Measurements from ENCODE around the gene IMMT. TPM values are rescaled to one million over a fixed set of nuclear protein-coding genes. Genes with fewer than 3 reads are reported as not detected.
"Not testable (repeated sequence)": the region's sequence is repeated elsewhere in the genome, so short reads cannot be mapped to it uniquely, and the experiment has no call there.

The IMMT gene
- total RNA-seq, 5 donors from 2014 or later (not counting 1 experiment from before 2014, with no cell fraction given): 71.0 to 93.5 (median 75.2) TPM

DNA sequence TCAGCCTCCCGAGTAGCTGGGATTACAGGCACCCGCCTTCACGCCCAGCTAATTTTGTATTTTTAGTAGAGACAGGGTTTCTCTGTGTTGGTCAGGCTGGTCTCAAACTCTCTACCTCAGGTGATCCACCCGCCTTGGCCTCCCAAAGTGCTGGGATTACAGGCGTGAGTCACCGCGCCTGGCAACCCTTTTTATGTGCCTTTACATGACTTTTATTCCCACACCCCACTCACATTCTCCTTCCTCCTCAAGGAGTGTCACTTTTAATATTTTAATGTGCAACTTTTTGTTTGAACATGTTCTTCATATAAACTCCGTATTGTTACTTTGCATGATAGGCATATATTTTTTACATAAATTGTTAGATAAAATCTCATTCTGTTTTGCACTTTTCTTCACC, 33.3 kb upstream of the IMMT start:
- peaks cover 2 to 12% of the 10 kb centered on the region in 2 experiments for H3K4me1 ChIP-seq (ENCODE audit: control insufficient read depth in 1 of 2, extremely low read depth in 1 of 2, insufficient read depth in 2 of 2, low read length in 2 of 2)
- H3K4me3 Mint-ChIP-seq; H3K27me3 Mint-ChIP-seq; H3K9me3 Mint-ChIP-seq; DNase-seq; H3K36me3 ChIP-seq (ENCODE audit: control insufficient read depth in 2 of 2, extremely low read depth in 1 of 2, insufficient read depth in 1 of 2, low read length in 1 of 2); ATAC-seq (replicated peaks in 1 of 4); H3K9me3 ChIP-seq; CTCF ChIA-PET; H3K27ac Mint-ChIP-seq; H3K27ac ChIP-seq (ENCODE audit: low read length); H3K4me3 ChIP-seq (ENCODE audit: control insufficient read depth in 1 of 2, extremely low read depth in 1 of 2, low read length in 1 of 2); POLR2A ChIA-PET; H3K36me3 Mint-ChIP-seq: not testable (repeated sequence)
- H3K27me3 ChIP-seq (replicated peaks in 1 of 2; ENCODE audit: control insufficient read depth in 2 of 2, extremely low read depth in 1 of 2, insufficient read depth in 2 of 2, low read length in 1 of 2): peaks cover 0 to 30% of the 10 kb centered on the region in 2 experiments
- no CpG with 5 or more reads among the region's 8 CpGs for WGBS (ENCODE audit: insufficient coverage)
- H3K4me1 Mint-ChIP-seq: peaks cover 10 to 21% (median 20%) of the 10 kb centered on the region in 3 donors

DNA sequence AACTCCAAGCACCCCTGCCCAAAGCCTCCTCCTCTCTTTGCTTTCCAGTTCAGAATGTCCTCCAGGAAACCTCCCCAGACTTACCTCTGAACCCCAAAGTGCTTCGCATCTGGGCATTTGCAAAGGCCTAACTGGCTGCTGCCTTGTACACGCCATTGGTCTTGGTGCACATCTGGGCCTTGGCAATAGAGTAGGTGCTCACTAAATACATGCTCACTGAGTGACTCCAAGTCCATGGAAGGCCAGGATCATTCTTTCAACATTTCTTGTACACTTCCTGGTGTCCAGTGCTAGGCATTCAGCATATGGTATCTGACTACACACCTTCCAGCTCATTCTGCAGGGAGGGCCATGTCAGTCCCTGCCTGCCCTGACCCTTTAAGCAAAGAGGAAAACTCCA, 32.4 kb upstream of the IMMT start:
- Histone ChIP-seq H3K4me3 (ENCODE audit: control insufficient read depth in 1 of 2, extremely low read depth in 1 of 2, low read length in 1 of 2) (no peak overlapping the region), H3K4me1 (ENCODE audit: control insufficient read depth in 1 of 2, extremely low read depth in 1 of 2, insufficient read depth in 2 of 2, low read length in 2 of 2) (peaks cover 2 to 12% of the 10 kb centered on the region in 2 experiments), H3K36me3 (ENCODE audit: control insufficient read depth in 2 of 2, extremely low read depth in 1 of 2, insufficient read depth in 1 of 2, low read length in 1 of 2) (no peaks in the 10 kb centered on the region), H3K27ac (ENCODE audit: low read length) (no peak overlapping the region), H3K27me3 (replicated peaks in 1 of 2; ENCODE audit: control insufficient read depth in 2 of 2, extremely low read depth in 1 of 2, insufficient read depth in 2 of 2, low read length in 1 of 2) (peaks cover 0 to 30% of the 10 kb centered on the region in 2 experiments), H3K9me3 (no peaks in the 10 kb centered on the region)
- WGBS (ENCODE audit: insufficient coverage): 75% methylated on average over 1 of the region's 2 CpGs
- ATAC-seq (replicated peaks in 1 of 4): no peak
- POLR2A ChIA-PET: no interaction called here
- Mint-ChIP-seq H3K36me3 (no peaks in the 10 kb centered on the region), H3K27ac (peak overlapping the region in 1 of 2 donors; percentile 28), H3K9me3 (no peaks in the 10 kb centered on the region), H3K4me3 (no peak overlapping the region), H3K27me3 (no peaks in the 10 kb centered on the region), H3K4me1 (peaks cover 10 to 21% (median 20%) of the 10 kb centered on the region in 3 donors)
- no peak for DNase-seq
- CTCF ChIA-PET: no interaction called here

DNA sequence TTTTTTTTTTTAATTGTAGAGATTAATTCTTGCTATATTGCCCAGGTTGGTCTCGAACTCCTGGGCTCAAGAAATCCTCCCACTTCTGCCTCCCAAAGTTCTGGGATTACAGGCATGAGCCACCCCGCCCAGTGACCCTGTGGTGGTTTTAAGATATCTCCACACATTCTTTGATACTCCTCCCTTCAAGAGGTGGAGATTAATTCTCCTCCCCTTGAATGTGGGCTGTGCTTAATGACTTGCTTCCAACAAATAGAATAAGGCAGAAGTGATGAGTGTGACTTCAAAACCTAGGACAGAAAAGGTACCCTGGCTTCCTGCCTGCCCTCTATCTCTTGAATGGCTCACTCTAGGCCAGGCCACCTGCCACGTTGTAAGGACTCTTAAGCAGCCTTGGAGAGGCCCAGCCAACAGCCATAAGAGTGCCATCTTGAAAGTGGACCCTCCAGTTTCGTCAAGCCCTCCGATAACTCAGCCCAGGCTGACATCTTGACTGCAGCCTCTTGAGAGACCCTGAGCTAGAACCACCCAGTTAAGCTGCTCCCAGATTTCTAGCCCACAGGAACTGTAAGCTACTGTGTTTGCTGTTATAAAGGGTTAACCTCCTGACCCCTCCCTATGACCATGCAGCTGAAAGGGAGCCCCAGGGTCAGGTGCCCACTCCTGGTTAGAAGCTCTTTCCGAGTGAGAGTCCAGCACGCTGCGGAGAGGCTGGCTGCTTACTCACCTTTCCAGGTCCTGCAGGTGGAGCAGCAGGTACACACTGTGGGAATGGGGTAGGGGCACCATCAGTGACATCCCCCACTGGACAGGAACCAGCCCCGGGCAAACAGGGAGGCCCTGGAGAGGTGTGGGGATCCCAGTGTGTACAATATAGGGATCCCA, 31.6 kb upstream of the IMMT start:
- no peak overlapping the region for H3K27ac ChIP-seq (ENCODE audit: low read length)
- peak overlapping the region in 1 of 2 donors; percentile 16 for H3K27ac Mint-ChIP-seq
- DNase-seq (no peak), ATAC-seq (replicated peaks in 1 of 4) (no peak)
- peaks cover 0 to 23% of the 10 kb centered on the region in 2 experiments for H3K27me3 ChIP-seq (replicated peaks in 1 of 2; ENCODE audit: control insufficient read depth in 2 of 2, extremely low read depth in 1 of 2, insufficient read depth in 2 of 2, low read length in 1 of 2)
- ChIA-PET POLR2A (no interaction called here), CTCF (no interaction called here)
- H3K4me1 Mint-ChIP-seq: peaks cover 10 to 21% (median 20%) of the 10 kb centered on the region in 3 donors
- H3K36me3 ChIP-seq (ENCODE audit: control insufficient read depth in 2 of 2, extremely low read depth in 1 of 2, insufficient read depth in 1 of 2, low read length in 1 of 2): no peaks in the 10 kb centered on the region
- H3K9me3 ChIP-seq: no peaks in the 10 kb centered on the region
- no peaks in the 10 kb centered on the region for H3K36me3 Mint-ChIP-seq
- H3K4me1 ChIP-seq (ENCODE audit: control insufficient read depth in 1 of 2, extremely low read depth in 1 of 2, insufficient read depth in 2 of 2, low read length in 2 of 2): peaks cover 2 to 12% of the 10 kb centered on the region in 2 experiments
- no peak overlapping the region for H3K4me3 ChIP-seq (ENCODE audit: control insufficient read depth in 1 of 2, extremely low read depth in 1 of 2, low read length in 1 of 2)
- H3K4me3 Mint-ChIP-seq: no peak overlapping the region
- no peaks in the 10 kb centered on the region for H3K9me3 Mint-ChIP-seq
- no peaks in the 10 kb centered on the region for H3K27me3 Mint-ChIP-seq
- WGBS (ENCODE audit: insufficient coverage): 86% methylated on average over 7 of the region's 9 CpGs

DNA sequence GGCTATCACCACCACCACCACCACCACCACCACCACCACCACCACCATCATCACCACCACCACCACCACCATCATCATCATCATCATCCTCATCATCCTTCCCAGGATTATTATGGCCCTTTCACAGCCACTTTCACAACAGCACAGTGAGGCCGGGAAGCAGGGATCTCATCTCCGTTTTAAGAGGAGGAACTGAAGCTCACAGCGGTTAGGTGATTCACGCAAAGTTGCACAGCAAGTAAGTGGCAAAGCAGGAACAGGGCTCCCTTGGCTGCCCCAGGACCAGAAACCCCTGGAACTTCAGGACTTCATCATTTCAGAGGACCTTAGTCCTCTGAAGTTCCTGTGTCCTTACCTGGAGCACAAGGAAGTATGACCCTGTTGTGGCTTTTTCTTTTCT, 30.8 kb upstream of the IMMT start:
- no peak overlapping the region for H3K27ac Mint-ChIP-seq
- H3K4me1 Mint-ChIP-seq: peaks cover 10 to 27% (median 24%) of the 10 kb centered on the region in 3 donors
- Histone ChIP-seq H3K4me1 (ENCODE audit: control insufficient read depth in 1 of 2, extremely low read depth in 1 of 2, insufficient read depth in 2 of 2, low read length in 2 of 2) (peaks cover 2 to 17% of the 10 kb centered on the region in 2 experiments), H3K4me3 (ENCODE audit: control insufficient read depth in 1 of 2, extremely low read depth in 1 of 2, low read length in 1 of 2) (no peak overlapping the region), H3K36me3 (ENCODE audit: control insufficient read depth in 2 of 2, extremely low read depth in 1 of 2, insufficient read depth in 1 of 2, low read length in 1 of 2) (no peaks in the 10 kb centered on the region), H3K27me3 (replicated peaks in 1 of 2; ENCODE audit: control insufficient read depth in 2 of 2, extremely low read depth in 1 of 2, insufficient read depth in 2 of 2, low read length in 1 of 2) (peaks cover 0 to 22% of the 10 kb centered on the region in 2 experiments), H3K9me3 (no peaks in the 10 kb centered on the region), H3K27ac (ENCODE audit: low read length) (no peak overlapping the region)
- WGBS (ENCODE audit: insufficient coverage): 85% methylated on average over 4 of the region's 4 CpGs
- H3K36me3 Mint-ChIP-seq: no peaks in the 10 kb centered on the region
- H3K9me3 Mint-ChIP-seq: no peaks in the 10 kb centered on the region
- ATAC-seq (replicated peaks in 1 of 4): no peak
- ChIA-PET POLR2A (no interaction called here), CTCF (no interaction called here)
- H3K4me3 Mint-ChIP-seq: peak overlapping the region in 1 of 3 donors; percentile 64
- H3K27me3 Mint-ChIP-seq: no peaks in the 10 kb centered on the region
- no peak for DNase-seq

DNA sequence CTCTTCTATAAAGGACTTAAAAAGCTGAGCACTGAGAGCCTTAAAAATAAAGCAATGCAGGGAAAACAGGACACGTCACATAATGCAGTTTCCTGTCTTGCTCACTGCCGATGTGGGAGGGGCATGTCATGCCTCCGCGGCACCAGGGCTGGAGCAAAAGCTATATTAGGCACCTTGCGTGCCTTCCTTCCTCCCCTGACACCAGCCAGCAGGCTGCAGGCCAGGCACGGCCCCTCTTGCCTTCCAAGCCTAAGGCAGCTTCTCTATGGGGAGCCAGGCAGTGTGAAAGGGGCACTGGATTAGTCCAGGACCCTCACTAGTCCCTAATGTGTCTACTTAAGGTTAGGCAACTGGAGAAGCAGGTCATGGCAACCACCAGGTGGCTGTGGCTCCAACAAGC, 30.3 kb upstream of the IMMT start:
- H3K36me3 ChIP-seq (ENCODE audit: control insufficient read depth in 2 of 2, extremely low read depth in 1 of 2, insufficient read depth in 1 of 2, low read length in 1 of 2): no peaks in the 10 kb centered on the region
- peak overlapping the region; percentile 83 to 85 for H3K27ac Mint-ChIP-seq
- peak overlapping the region; percentile 28 for H3K27ac ChIP-seq (ENCODE audit: low read length)
- WGBS (ENCODE audit: insufficient coverage): 9% methylated on average over 6 of the region's 6 CpGs
- DNase-seq (peak in 33 of 35 experiments; percentile 4 to 63 (median 39)), ATAC-seq (replicated peaks in 1 of 4) (peak; percentile 90 to 94 (median 92))
- H3K27me3 ChIP-seq (replicated peaks in 1 of 2; ENCODE audit: control insufficient read depth in 2 of 2, extremely low read depth in 1 of 2, insufficient read depth in 2 of 2, low read length in 1 of 2): peaks cover 0 to 19% of the 10 kb centered on the region in 2 experiments
- ChIA-PET POLR2A (no interaction called here), CTCF (interaction anchor here in 1 of 2 donors (1.2 kb wide), 1 partner anchor 18 kb away, joined by 3 read pairs; no protein-coding TSS in a partner anchor)
- H3K4me3 Mint-ChIP-seq: peak overlapping the region in 1 of 3 donors; percentile 64
- H3K9me3 Mint-ChIP-seq: no peaks in the 10 kb centered on the region
- no peak overlapping the region for H3K4me3 ChIP-seq (ENCODE audit: control insufficient read depth in 1 of 2, extremely low read depth in 1 of 2, low read length in 1 of 2)
- no peaks in the 10 kb centered on the region for H3K36me3 Mint-ChIP-seq
- no peaks in the 10 kb centered on the region for H3K27me3 Mint-ChIP-seq
- H3K9me3 ChIP-seq: no peaks in the 10 kb centered on the region
- H3K4me1 Mint-ChIP-seq: peaks cover 10 to 29% (median 26%) of the 10 kb centered on the region in 3 donors
- peaks cover 2 to 19% of the 10 kb centered on the region in 2 experiments for H3K4me1 ChIP-seq (ENCODE audit: control insufficient read depth in 1 of 2, extremely low read depth in 1 of 2, insufficient read depth in 2 of 2, low read length in 2 of 2)

DNA sequence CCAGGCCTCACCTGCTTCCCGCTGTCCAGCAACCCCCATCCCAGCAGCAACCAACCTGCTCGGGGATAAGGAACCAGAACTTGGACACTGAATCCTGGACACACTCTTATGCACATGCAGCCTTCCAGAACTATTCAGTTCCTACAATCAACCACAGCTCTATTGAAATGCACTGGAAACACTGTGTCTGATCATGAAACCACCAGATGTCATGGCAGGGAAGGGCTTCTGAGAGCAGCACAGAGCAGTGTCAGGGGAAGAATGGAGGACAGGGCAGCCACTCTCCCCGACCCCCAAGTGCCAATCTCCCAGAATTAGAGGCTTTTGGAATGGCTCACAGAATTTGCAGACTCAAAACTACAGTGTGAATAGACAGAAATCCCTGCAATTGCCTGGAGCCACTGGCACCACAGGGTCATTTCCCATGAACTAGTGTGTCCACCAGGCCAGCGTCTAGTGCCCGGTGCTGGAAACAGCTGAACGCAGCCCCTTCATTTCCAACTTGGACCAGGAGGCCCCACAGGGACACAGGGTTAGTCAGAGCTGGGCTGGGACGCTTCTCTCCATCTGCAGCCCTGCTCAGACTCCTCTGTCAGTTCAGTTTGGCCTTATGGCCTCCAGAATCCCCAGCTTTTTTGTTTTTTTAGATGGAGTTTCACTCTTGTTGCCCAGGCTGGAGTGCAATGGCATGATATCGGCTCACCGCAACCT, 29.5 kb upstream of the IMMT start:
- Mint-ChIP-seq H3K36me3 (no peaks in the 10 kb centered on the region), H3K9me3 (no peaks in the 10 kb centered on the region), H3K4me1 (peaks cover 10 to 29% (median 26%) of the 10 kb centered on the region in 3 donors), H3K27ac (peak overlapping the region in 1 of 2 donors; percentile 3), H3K27me3 (no peaks in the 10 kb centered on the region), H3K4me3 (peak overlapping the region in 1 of 3 donors; percentile 64)
- H3K27ac ChIP-seq (ENCODE audit: low read length): no peak overlapping the region
- H3K4me3 ChIP-seq (ENCODE audit: control insufficient read depth in 1 of 2, extremely low read depth in 1 of 2, low read length in 1 of 2): no peak overlapping the region
- no peaks in the 10 kb centered on the region for H3K9me3 ChIP-seq
- H3K36me3 ChIP-seq (ENCODE audit: control insufficient read depth in 2 of 2, extremely low read depth in 1 of 2, insufficient read depth in 1 of 2, low read length in 1 of 2): no peaks in the 10 kb centered on the region
- peaks cover 2 to 19% of the 10 kb centered on the region in 2 experiments for H3K4me1 ChIP-seq (ENCODE audit: control insufficient read depth in 1 of 2, extremely low read depth in 1 of 2, insufficient read depth in 2 of 2, low read length in 2 of 2)
- H3K27me3 ChIP-seq (replicated peaks in 1 of 2; ENCODE audit: control insufficient read depth in 2 of 2, extremely low read depth in 1 of 2, insufficient read depth in 2 of 2, low read length in 1 of 2): peaks cover 0 to 11% of the 10 kb centered on the region in 2 experiments
- DNase-seq (no peak), ATAC-seq (replicated peaks in 1 of 4) (no peak)
- POLR2A ChIA-PET: interaction anchor here in 1 of 2 donors (0.5 kb wide), 1 partner anchor 68 kb away, joined by 6 read pairs; no protein-coding TSS in a partner anchor
- WGBS (ENCODE audit: insufficient coverage): 95% methylated on average over 9 of the region's 9 CpGs
- CTCF ChIA-PET: interaction anchor here in 1 of 2 donors (1.2 kb wide), 1 partner anchor 19 kb away, joined by 3 read pairs; no protein-coding TSS in a partner anchor

Measured in T-cell (primary cell).